Upper lobe of left lung (tissue), 4 donors: ENCODE data around the gene TMEM232.
"Not testable (repeated sequence)": the region's sequence is repeated elsewhere in the genome, so short reads cannot be mapped to it uniquely, and the experiment has no call there.

Source experiments
- EP300 ChIP-seq, 4 donors: sonication (generic); formaldehyde crosslinking; IDR thresholded peaks; one replicate each; pipeline ENCODE4 v1.5.1; 2017; ENCODE audit warnings: antibody characterized with exemption in 4 of 4, control low read depth in 2 of 4
- POLR2A ChIP-seq, 4 donors: fragments of 450-650 bp; IDR thresholded peaks; one replicate each; pipeline ENCODE4 v1.5.1; 2016 to 2017; ENCODE audit warnings: antibody characterized with exemption in 4 of 4, mild to moderate bottlenecking in 2 of 4
- POLR2AphosphoS5 ChIP-seq, 2 donors: sonication (generic); formaldehyde crosslinking; IDR thresholded peaks; one replicate each; pipeline ENCODE4 v1.5.1; 2017; ENCODE audit warnings: antibody characterized with exemption in 2 of 2
- TF ChIP-seq, protein P1 (sequence below), 6 experiments: fragments of 450-650 bp in 4 of 6; fragments of 200-600 bp in 2 of 6; sonication (generic) in 2 of 6; IDR thresholded peaks; one replicate each; pipeline ENCODE4 v1.5.1; 2016 to 2019; ENCODE audit warnings: antibody characterized with exemption in 6 of 6

DNA sequence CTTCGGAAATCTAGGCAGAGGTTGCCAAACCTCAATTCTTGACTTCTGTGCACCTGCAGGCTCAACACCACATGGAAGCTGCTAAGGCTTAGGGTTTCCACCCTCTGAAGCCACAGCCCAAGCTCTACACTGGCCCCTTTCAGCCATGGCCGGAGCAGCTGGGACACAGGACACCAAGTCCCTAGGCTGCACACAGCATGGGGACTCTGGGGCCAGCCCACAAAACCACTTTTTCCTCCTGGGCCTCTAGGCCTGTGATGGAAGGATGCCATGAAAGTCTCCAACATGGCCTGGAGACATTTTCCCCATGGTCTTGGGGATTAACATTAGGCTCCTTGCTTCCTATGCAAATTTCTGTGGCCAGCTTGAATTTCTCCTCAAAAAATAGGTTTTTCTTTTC is 5.0 kb upstream of the TMEM232 start:
- not testable (repeated sequence) for TF ChIP-seq POLR2A, POLR2AphosphoS5, EP300 (IDR thresholded peaks at IDR 0.05)
- TF ChIP-seq, protein P1, sequence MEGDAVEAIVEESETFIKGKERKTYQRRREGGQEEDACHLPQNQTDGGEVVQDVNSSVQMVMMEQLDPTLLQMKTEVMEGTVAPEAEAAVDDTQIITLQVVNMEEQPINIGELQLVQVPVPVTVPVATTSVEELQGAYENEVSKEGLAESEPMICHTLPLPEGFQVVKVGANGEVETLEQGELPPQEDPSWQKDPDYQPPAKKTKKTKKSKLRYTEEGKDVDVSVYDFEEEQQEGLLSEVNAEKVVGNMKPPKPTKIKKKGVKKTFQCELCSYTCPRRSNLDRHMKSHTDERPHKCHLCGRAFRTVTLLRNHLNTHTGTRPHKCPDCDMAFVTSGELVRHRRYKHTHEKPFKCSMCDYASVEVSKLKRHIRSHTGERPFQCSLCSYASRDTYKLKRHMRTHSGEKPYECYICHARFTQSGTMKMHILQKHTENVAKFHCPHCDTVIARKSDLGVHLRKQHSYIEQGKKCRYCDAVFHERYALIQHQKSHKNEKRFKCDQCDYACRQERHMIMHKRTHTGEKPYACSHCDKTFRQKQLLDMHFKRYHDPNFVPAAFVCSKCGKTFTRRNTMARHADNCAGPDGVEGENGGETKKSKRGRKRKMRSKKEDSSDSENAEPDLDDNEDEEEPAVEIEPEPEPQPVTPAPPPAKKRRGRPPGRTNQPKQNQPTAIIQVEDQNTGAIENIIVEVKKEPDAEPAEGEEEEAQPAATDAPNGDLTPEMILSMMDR (IDR thresholded peaks at IDR 0.05): not testable (repeated sequence)
